ENCODE data around the gene ASIC3.
A peak's percentile ranks its signal among the peaks of the same experiment; 100 is the strongest.

Gene ASIC3

DNA sequence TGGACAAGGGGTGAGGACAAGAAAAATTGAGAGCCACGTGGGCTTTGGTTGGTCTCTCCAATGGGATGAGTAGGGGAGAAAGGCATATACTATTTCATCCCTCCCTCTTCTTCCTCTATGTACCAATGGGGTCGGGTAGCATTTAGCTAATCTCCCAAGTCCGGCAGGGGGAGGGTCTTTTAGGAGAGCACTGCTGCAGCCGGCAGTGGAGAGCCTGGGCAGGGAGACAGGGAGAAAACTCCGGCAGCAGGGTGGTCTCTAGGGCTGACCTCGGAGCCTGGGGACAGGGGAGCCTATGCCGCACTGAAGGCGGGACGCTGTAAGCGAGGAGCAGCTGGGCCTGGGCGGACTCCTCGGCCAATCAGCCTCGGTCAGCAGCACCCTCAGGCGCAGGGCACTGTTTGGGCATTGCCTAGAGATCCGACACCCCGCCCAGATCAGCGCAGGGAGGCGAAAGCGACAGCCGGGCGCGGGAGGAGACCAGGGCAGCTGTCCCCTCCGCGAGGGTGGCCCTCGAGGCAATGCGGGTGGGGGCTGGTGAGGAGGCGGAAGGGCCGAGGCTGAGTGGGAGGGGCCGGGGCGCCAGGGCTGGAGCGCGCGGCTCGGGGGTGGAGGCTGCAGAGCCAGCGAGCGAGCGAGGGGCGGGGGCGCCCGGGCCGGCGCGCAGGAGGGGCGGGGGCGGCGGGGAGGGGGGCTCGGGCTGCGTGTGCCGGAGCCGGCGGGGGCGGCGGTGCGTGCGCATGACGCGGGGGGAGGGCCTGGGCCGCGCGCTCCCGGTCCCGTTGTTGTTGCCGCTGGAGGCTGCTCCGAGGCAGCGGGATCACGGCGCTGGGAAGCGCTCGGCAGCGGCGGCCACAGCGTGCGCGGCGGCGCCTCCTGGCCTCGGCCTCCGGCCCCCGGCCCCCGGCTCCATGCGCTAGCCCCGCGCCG, 37.6 kb downstream of the ASIC3 start, which contains the start of gene AGAP3:
Gene AGAP3, plus strand, starts transcription at position 785 of the 930 bp plus-strand sequence. CDS start 267 bp downstream, outside the sequence.
- DNase-seq (ENCODE audit: low spot score), result peak; percentile 90

DNA sequence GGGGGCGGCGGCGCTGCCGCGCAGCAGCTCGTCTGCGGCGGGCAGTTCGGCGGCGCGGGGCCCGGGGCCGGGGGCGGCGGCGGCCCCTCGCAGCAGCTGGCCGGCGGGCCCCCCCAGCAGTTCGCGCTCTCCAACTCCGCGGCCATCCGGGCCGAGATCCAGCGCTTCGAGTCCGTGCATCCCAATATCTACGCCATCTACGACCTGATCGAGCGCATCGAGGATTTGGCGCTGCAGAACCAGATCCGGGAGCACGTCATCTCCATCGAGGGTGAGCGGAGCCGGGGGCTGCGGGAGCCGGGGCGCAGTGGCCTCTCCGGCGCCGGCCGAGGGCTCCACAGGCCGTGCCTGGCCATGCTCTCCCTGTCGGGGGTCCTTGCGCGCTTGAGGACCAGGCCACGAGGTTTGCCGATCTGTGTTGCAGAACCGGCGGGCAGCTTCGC, 38.5 kb downstream of the ASIC3 start:
- no peak for DNase-seq (ENCODE audit: low spot score)

DNA sequence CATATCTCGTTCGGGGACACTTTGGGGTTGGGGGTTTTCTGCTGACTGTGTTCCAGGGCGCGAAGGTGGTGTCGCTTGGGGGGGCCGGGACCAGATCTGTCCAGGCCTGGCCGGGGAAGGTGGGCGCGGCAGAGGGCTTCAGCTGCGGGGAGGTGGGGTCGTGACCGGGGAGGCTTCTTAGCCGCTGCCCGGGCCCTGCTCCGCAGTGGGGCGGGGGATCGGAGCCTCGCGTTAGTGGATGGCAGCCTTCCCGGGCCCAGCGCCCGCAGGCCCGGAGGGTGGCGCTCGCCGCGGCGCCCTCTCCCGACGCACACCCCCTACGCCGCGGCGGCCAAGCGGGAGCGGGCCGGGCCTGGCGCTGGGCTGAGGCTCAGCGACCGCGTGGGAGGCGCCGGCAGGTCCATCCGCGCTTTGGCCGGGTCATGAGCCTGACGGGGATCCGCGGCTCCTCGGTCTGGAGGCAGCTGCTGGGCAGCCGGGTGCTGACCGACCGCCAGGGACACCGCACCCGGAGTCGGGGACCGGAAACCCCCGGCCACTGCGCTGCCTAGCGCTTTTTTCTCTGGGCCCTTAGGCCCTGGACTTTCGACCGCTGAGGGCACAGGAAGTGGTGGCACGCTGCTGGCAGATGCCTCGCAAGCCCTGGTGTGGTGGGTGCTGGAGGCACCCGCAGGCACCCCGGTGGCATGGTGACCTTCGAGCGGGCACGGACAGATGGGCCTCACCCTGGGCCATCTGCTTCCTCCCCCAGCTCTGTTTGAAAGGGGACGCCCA, 39.1 kb downstream of the ASIC3 start:
- no peak for DNase-seq (ENCODE audit: low spot score)

DNA sequence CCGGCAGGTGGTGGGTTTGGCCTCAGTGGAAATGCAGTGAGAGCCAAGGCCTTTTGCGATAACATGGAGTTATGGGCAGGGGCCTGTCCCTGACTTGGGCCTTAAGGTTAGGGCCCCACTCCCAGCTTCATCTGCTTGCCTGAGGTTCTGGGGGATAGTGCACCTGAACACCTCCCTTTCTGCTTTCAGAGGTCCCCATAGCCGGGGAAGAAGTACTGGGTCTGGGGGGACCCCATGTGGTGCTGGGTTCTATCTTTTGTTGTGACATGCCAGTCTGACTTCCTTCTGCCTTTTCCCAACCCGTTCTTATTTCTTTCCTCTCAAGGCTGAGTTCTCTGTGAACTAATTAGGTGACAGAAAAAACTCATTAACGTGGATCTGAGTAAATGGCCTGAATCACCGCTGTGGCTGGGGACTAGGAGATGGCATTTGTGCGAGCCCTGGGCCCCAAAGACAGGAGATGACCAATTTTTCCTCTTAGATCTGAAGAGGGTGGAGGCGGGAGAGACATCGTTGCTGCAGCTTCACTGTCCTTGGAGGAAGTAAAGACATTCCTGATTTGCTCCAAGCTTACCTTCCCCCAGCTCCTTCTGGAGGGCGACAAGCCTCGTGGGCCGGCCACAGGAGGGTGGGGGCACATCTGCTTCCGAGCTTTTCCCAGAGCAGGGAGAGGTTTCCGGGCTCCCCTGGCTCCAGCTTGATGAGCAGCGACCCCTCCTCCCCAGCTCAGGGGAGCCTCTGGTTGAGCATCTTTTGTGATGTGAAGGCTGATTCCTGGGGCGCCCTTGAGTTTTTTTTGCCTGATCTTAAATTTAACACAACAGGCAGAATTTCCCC, 39.9 kb downstream of the ASIC3 start:
- no peak for DNase-seq (ENCODE audit: low spot score)

DNA sequence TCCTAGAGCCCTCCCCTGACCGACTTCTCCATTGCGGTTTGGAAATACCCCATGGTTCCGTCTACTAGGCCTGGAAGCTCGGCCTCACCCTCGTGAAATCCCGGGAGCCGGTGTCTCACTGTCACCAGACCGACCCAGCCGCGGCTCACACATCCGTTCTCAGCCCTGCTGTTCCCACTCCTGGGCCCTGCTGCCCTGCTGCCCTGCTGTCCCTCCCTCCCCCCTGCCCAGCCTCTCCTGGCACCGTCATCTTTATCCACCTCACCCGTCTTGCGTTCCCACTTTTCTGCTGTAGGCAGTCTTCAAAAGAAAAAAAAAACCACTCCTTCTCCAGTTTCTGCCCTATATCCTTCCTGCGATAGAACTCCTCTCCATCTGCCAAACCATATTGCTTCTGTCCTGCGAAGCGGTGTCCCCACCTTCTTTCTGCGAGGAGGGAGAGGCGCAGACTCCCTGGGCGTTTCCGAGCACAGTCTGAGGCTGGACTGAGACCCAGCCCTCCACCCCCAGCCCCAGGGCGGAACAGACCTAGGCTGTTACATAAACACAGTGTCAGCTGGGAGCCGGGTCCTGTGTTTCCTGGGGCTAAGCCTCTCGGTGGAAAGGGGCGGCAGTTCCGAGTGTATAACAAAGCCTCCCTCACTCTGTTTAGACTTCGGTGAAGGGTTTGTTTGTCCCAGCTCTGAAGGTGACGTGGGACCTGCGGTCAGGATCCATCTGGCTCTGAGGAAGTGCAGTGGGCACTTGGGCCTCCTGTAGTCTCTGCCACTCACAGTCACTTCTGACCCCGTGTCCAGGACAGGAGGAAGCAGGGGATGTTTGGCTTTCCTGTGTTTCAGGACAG, 40.7 kb downstream of the ASIC3 start:
- peak; percentile 57 for DNase-seq (ENCODE audit: low spot score)

DNA sequence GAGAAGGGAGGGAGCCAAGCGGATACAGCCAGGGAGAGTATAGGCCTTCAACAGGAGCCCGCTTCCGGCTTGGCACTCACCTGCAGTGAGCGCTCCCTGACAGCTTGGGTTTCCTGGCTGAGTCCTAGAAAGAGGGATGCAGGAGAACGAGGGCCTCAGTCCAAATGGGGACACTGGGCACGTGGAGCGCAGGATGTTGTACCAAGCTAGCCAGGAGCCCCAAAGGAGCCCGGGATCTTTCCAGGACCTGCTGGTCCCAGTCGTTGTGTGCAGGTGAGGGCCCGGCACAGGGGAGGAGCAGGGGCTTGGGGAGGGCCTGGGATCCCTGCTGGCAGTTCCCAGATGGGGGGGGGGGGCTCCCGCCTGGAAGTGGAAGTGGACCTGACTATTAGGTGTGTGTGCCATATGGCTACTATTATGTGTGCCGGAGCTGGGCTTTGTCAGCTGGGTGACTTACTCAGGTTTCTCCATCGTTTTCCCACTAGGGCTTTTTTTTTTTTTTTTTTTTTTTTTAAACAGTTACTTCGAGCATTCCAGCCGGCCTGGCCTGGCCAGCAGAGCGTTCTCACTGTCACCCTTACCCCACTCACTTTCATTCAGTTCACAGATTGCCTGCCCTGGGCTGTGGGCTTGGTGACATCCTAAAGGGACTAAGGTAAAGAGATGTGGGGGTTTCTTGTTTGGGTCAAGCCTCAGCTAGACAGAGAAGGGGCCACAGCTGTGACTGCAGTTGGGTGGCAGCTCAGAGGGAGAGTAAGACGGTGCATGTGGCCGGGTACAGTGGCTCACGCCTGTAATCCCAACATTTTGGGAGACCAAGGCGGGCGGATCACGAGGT, 41.8 kb downstream of the ASIC3 start:
- peak; percentile 87 for DNase-seq (ENCODE audit: low spot score)

DNA sequence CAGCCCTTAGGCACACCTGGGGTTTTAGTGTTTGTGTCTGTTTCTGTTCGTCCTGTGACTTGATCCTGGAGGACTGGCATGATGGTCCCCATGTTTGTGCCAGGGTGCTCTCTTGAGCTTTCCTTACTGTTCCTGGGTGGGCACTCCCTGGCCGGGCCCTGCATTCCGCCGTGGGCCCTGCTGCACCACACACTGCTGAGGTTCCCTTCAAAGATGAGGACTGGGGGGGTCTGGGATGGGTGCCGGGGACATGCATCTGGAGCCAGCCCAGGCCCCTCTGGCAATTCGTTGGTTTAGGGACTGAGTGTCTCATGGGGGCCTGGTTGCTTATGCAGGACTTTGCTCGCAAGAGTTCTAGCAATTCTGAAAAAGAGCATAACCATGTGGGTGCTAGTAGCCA, 42.7 kb downstream of the ASIC3 start:
- no peak for DNase-seq (ENCODE audit: low spot score)

DNA sequence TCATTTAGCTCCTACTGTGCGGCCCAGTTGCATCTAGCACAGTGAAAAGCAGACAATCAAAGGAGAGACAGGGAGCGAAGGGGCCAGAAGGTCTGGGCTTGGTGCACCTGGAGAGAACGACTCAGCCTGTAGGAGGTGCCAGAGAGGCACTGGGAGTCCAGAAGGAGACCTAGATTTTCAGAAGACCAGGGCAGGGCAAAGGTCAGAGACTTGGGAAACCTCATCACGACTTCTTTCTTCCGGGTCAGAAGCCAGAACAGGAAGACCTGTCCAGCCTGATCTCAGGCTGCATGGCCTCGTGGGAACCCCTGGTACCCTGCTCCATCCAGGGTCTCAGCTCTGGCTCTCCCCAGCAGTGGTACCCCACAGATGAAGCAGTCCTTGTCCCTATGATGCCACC, 43.1 kb downstream of the ASIC3 start:
- DNase-seq (ENCODE audit: low spot score), result no peak

DNA sequence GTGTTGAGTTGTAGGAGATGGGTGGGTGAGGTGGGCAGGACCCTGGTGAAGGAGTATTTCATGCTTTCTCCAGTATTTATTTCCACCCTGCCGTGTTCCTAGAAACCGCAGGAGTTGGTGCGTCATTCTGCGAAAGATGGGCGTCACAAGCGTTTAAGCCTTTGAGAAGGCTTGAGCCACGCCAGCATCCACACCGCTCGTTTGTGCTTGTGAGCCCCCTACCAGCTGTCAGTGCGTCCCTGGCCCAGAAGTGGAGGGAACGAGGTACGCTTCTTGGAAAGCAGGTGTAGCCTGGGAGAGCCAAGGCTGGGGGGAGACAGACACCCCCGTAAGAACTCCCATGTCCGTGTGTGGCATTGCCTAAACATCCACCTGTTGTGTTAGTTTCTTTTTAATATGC, 43.7 kb downstream of the ASIC3 start:
- DNase-seq (ENCODE audit: low spot score), result no peak

DNA sequence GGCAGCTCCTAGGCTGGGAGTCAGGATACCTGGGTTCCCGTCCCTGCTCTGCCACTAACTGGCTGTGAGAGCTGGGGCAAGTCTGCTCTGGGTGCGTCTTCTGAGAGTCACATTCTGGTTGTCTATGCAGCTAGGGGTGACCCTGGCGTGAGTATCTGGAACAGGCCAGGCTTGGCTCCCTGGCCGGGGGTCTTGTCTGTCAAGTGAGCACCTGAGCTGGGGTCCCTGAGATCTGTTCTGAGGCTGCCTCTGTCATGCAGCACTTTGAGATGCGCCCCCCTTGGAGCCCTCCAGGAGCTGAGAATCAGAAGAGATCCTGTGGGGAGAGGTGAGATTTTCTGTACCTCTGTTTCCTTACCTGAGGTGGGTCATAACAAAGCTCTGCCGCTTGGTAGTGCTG, 45.4 kb downstream of the ASIC3 start:
- DNase-seq (ENCODE audit: low spot score), result no peak

DNA sequence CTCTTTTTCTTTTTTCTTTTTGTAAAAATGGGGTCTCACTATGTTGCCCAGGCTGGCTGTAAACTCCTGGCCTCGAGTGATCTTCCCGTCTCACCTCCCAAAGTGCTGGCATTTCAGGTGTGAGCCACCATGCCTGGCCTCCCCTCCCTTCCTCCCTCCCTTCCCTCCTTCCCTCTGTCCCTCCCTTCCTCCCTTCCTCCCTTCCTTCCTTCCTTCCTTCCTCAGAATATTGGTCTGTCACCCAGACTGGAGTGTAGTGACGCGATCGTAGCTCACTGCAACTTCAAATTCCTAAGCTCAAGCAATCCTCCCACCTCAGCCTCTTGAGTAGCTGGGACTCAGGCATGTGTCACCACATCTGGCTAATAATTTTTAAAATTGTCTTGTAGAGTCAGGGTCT, 46.3 kb downstream of the ASIC3 start:
- DNase-seq (ENCODE audit: low spot score), result no peak

DNA sequence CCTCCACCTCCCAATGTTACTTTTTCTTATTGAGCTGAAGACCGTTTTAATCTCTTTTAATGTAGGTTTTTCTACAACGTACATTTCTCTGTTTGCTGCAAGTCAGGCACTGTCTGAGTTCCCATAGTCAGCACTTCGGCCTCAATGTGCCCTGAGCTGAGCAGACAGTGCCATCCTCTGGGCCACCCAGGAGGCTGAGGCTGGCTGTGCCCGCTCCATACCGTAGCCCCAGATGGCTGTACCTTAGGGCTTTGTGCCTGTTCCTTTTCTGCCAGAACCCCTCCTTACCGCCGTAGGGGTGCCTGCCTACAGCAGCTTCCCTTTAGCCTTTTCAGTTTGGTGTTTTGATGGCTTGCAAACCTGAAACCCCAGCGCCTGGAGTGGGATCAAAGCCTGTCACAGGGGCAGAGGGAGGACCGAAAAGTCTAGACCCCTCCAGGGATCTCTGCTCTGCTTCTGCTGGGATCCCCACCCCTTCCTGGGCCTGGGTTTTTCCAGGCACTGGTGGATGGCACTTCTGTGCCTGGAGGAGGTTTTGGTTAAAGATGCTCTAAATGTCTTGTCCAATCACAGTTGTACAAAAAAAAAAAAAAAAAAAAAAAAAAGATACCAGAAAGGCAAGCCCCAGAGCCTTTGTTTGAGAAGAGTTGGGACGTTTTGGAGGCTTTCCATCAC, 46.9 kb downstream of the ASIC3 start:
- no peak for DNase-seq (ENCODE audit: low spot score)

DNA sequence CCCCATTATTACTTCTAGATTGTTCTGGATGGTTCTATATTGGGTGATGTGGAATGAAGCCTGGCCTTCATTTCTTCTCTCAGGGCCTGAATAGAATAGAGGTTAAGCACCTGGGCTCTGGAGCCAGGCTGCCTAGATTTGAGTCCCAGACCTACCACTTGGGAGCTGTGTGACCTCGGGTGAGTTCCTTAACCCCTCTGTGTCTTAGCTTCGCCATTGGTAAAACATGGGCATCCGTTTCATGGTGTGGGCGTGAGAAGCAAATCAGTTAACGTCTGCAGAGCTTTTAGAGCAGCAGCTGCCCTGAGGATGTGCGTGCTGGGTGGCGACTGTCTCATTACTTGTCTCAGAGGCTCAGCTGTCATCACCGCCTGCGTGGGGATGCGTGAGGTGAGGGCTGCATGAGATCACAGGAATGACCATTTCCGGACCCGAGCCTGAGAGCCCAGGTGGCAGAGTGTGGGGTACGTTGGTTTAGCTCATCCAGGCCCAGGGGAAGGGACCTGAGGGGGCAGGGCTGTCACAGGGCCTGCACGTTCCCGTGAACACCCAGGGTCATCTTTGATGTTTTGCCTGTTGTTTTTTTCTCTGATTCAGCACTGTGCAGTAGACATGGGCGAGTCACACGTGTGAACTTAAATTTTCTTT, 47.6 kb downstream of the ASIC3 start:
- DNase-seq (ENCODE audit: low spot score), result no peak

DNA sequence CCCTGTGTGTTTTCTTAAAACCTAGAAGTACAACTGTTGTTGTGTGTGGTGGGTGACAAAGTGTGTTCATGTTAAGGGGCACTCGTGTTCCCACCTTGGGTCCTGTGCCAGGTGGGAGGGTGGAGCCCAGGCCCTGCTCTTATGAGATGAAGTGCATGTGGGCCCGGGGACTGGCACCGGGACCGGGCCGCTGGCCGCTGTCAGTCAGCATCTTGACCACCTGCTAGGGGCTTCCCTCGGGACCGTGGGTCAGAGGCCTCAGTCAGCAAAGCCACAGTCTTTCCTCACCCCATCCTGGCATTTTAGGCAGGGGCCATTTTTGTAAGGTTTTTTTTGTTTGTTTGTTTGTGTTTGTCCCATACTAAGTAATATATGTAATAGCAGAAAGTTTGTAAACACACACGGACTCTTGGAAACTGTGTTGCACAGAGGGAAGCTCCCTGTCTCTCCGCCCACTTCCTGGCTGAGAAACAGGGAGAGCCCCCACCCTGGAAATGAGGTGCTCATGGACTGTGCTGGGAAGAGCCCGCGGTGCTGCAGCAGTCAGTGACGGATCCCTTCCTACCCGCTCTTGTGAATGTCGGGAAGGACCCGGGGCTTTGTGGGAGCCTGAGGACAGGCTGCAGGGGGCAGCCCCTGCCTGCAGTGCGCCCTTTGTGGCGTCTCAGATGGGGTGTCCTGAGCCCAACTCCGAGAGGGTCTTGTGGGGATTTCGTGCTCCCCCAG, 51.3 kb downstream of the ASIC3 start:
- DNase-seq (ENCODE audit: low spot score), result no peak

DNA sequence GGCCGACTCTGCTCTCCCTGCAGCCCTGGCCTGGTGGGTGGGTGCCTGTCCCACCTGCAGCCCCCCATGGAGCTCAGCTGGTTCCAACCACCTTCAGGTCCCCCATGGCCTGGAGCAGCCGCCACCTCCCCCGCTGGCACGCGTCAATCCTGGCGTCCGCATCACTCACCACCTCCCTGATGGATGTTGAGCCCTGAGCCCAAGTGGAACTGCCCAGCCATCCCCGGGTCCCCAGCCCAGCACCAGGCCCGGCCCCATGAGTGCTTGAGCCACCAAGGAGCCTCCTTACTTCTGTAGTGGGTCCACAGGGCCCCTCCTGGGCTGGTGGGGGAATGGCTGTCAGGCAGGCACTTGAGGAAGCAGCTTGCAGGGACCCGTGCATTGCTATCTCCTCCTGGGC, 52.6 kb downstream of the ASIC3 start:
- DNase-seq (ENCODE audit: low spot score), result no peak

DNA sequence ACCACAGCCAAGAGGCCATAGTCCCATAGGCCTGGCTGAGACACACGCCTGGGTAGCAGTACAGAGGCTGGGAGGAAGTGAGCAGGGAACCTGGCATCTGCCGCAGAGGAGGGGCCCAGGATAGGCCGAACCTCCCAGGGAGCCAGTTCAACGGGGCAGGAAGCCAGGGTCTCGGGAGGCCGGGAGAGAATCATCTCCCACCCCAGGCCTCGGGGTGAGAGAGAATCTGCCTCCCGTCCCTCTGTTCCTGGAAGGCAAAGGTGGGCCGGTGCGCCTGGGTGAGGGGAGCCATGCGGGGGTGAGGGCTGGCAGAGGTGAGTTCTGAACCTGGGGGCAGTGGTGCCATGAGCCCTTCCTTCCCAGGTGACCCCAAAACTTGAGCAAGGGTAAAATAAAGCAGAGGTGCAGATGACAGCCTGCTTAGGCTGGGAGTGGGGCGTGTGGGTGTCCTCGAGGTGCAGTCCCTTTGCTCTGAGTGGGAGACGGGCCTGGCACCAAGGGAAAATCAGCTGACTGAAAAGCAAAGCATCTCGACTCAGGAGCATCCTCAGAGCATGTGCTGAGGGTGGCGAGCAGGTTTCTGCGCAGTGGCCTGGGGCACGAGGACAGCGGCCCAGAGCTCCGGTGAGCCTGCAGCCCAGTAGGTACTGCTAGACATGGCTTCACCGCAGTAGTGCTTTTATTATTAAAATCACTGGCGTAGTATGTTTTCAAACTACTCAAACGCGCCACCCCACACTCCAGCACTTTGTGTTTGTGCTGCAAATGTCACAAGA, 53.5 kb downstream of the ASIC3 start:
- no peak for DNase-seq (ENCODE audit: low spot score)
